GM18870 (cell line): Measurements from ENCODE around the gene ADH5.
"Not testable (repeated sequence)": the region's sequence is repeated elsewhere in the genome, so short reads cannot be mapped to it uniquely, and the experiment has no call there.

ENCODE experiments used
- ATAC-seq: cut with Tn5 transposase; IDR thresholded peaks from one replicate; pipeline ENCODE4 v1.9.1; 2021; ENCODE audit warnings: moderate library complexity; ENCODE audit not compliant: unreplicated experiment

Gene ADH5

GRCh38 chr4:99038213-99038612 lies 50.4 kb downstream of the ADH5 start:
- no peak for ATAC-seq

DNA sequence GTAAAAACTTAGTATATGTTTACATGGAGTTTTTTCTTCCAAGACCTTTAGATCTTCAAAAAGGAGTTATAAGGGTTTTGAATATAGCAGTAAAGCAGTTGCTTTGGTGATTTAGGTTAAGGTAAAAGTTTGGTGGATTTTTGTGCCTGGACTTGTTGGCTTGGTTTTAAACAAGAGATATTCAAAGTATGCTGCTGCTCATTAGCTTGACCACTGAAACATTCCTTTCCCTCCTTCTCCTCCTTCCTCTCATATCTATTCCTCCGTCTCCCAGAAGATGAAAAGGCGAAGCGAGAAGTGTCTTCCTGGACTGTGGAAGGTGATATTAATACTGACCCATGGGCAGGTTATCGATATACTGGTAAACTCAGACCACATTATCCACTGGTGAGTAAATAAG lies 54.6 kb downstream of the ADH5 start:
- ATAC-seq: no peak

GRCh38 chr4:99029852-99030251 lies 58.7 kb downstream of the ADH5 start:
- ATAC-seq: no peak

- peak; percentile 58 for ATAC-seq
These were observed 59.4 kb downstream of the ADH5 start for GRCh38 chr4:99029018-99029735.

GRCh38 chr4:99028187-99028586 lies 60.4 kb downstream of the ADH5 start:
- ATAC-seq: no peak

GRCh38 chr4:99027304-99027703 lies 61.3 kb downstream of the ADH5 start:
- no peak for ATAC-seq

DNA sequence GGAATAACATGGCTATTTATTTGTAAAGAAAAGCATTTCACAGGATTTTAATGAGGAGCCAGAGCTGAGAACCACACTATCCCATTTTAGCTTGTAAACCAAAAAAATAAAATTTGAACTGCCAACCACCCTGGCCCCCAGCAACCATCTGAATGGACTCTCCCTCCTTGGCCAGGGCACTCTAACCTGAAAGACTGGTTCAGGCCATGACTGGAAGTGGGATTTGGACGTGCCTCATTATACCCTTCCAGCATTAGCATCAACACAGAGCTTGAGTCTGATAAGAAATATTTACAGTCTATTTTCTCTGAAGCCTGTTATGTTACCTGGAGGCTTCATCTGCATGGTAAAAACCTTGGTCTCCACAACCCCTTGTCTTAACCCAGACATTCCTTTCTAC lies 63.1 kb downstream of the ADH5 start:
- ATAC-seq: no peak

DNA sequence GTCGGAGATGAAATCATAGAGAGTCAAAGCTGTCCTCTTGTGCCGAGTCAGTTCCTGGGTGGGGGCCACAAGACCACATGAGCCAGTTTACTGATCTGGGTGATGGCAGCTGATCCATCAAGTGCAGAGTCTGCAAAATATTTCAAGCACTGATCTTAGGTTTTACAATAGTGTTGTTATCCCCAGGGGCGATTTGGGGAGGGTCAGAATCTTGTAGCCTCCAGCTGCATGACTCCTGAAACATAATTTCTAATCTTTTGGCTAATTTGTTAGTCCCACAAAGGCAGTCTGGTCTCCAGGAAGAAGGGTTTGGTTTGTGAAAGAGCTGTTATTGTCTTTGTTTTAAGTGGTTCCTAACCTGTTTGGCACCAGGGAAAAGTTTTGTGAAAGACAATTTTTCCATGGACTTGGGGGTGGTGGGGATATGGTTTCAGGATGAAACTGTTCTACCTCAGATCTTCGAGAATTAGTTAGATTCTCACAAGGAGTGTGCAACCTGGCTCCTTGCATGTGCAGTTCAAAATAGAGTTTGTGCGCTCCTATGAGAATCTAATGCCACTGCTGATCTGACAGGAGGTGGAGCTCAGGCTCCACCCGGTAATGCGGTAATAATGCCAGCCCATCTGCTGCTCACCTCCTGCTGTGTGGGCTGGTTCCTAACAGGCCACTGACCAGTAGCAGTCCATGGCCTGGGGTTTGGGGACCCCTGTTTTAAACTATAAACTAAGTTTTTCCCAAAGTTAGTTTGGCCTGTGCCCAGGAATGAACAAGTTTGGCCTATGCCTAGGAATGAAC lies 63.9 kb downstream of the ADH5 start:
- no peak for ATAC-seq

GRCh38 chr4:99023800-99024251 lies 64.8 kb downstream of the ADH5 start:
- not testable (repeated sequence) for ATAC-seq

- ATAC-seq: no peak
These were observed 66.0 kb downstream of the ADH5 start for GRCh38 chr4:99022566-99022965.

- no peak for ATAC-seq
These were observed 67.2 kb downstream of the ADH5 start for GRCh38 chr4:99021386-99021785.
